Measurements from ENCODE around the gene POLR3E.
"Not testable (repeated sequence)": the region's sequence is repeated elsewhere in the genome, so short reads cannot be mapped to it uniquely, and the experiment has no call there.

The POLR3E gene

DNA sequence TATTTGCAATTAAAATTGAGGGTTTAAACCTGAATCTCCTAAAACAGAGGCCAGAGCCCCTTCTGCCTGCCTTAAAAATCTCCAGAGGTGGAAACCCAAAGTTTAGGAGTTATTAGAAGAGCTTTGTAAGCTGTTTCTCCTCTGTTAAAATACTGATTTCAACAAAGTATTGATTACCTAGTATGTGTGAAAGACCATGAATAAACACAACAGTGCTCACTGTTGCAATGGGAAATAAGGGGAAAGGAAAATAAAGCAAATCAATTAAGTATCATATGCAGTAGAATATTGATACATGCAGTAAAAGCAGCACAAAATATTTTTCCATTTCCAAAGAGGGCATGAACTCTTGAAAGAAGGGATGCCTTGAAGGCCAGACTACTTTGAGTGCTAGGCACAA is 62.5 kb downstream of the POLR3E start:
- Histone ChIP-seq H3K27me3 (ENCODE audit: insufficient read depth, insufficient read length) (no peaks in the 10 kb centered on the region), H3K36me3 (ENCODE audit: insufficient read depth, insufficient read length, low read length) (peaks cover 37% of the 10 kb centered on the region), H3K4me1 (ENCODE audit: insufficient read depth, insufficient read length) (no peaks in the 10 kb centered on the region), H3K9me3 (ENCODE audit: insufficient read depth, low read length) (no peaks in the 10 kb centered on the region), H3K4me3 (ENCODE audit: insufficient read length, low read depth) (no peak overlapping the region), H3K9ac (ENCODE audit: insufficient read length, low read depth) (no peak overlapping the region)
- TF ChIP-seq ZNF274 (IDR thresholded peaks at IDR 0.05; ENCODE audit: low read depth, low read length) (no peak), YY1 (IDR thresholded peaks at IDR 0.05; ENCODE audit: insufficient read depth, insufficient read length) (no peak), SUZ12 (IDR thresholded peaks at IDR 0.05; ENCODE audit: extremely low read depth, insufficient read depth, insufficient read length) (no peak)
- DNase-seq (ENCODE audit: low read depth, low spot score) = no peak

GRCh38 chr16:22360963-22361659 is 63.9 kb downstream of the POLR3E start:
- Histone ChIP-seq H3K9ac (ENCODE audit: insufficient read length, low read depth) (no peak overlapping the region), H3K36me3 (ENCODE audit: insufficient read depth, insufficient read length, low read length) (peaks cover 42% of the 10 kb centered on the region), H3K9me3 (ENCODE audit: insufficient read depth, low read length) (no peaks in the 10 kb centered on the region), H3K4me1 (ENCODE audit: insufficient read depth, insufficient read length) (no peaks in the 10 kb centered on the region), H3K4me3 (ENCODE audit: insufficient read length, low read depth) (no peak overlapping the region), H3K27me3 (ENCODE audit: insufficient read depth, insufficient read length) (no peaks in the 10 kb centered on the region)
- no peak for DNase-seq (ENCODE audit: low read depth, low spot score)
- TF ChIP-seq SUZ12 (IDR thresholded peaks at IDR 0.05; ENCODE audit: extremely low read depth, insufficient read depth, insufficient read length) (no peak), ZNF274 (IDR thresholded peaks at IDR 0.05; ENCODE audit: low read depth, low read length) (no peak), YY1 (IDR thresholded peaks at IDR 0.05; ENCODE audit: insufficient read depth, insufficient read length) (no peak)

DNA sequence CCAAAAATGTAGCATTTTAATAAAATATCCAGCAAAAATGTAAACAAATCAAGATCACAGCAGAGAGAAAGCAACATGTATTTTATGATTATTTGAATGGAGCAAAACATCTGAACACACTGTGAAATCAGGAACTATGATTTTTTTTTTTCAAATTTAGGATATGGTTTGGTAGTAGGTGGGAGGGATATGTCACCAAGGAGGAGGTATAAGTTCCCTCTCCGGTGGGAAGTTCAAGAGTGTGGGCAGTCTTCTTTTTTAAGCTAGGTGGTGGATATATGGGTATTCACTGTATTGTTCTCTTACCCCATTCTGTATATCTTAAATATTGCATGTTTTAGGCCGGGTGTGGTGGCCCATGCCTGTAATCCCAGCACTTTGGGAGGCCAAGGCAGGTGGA is 67.0 kb downstream of the POLR3E start:
- Histone ChIP-seq H3K9me3 (ENCODE audit: insufficient read depth, low read length) (no peaks in the 10 kb centered on the region), H3K36me3 (ENCODE audit: insufficient read depth, insufficient read length, low read length) (peaks cover 42% of the 10 kb centered on the region), H3K27me3 (ENCODE audit: insufficient read depth, insufficient read length) (no peaks in the 10 kb centered on the region), H3K9ac (ENCODE audit: insufficient read length, low read depth) (no peak overlapping the region), H3K4me3 (ENCODE audit: insufficient read length, low read depth) (no peak overlapping the region), H3K4me1 (ENCODE audit: insufficient read depth, insufficient read length) (no peaks in the 10 kb centered on the region)
- DNase-seq (ENCODE audit: low read depth, low spot score) = no peak
- TF ChIP-seq YY1 (IDR thresholded peaks at IDR 0.05; ENCODE audit: insufficient read depth, insufficient read length) (no peak), ZNF274 (IDR thresholded peaks at IDR 0.05; ENCODE audit: low read depth, low read length) (no peak), SUZ12 (IDR thresholded peaks at IDR 0.05; ENCODE audit: extremely low read depth, insufficient read depth, insufficient read length) (no peak)

DNA sequence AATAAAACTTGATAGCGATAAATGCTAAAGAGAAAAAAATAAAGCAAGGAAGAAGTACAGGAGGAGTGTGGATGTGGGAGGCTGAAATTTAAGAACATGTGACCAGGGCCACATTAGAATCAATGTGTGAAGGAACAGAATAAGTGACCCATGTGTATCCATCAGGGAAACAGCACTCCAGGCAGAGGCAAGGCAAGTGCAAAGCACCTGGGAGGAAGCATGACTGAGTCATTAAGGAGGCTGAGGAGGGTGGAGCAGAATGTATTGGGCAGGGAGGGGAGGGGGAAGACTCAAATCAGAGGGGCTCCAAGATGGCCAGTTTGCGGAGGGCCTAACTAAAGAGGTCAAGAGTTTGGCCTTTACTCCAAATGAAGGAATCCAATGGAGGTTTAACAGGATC is 69.2 kb downstream of the POLR3E start:
- Histone ChIP-seq H3K4me1 (ENCODE audit: insufficient read depth, insufficient read length) (peaks cover 5% of the 10 kb centered on the region), H3K4me3 (ENCODE audit: insufficient read length, low read depth) (no peak overlapping the region), H3K9me3 (ENCODE audit: insufficient read depth, low read length) (no peaks in the 10 kb centered on the region), H3K36me3 (ENCODE audit: insufficient read depth, insufficient read length, low read length) (peaks cover 41% of the 10 kb centered on the region), H3K9ac (ENCODE audit: insufficient read length, low read depth) (no peak overlapping the region), H3K27me3 (ENCODE audit: insufficient read depth, insufficient read length) (no peaks in the 10 kb centered on the region)
- DNase-seq (ENCODE audit: low read depth, low spot score) = no peak
- TF ChIP-seq YY1 (IDR thresholded peaks at IDR 0.05; ENCODE audit: insufficient read depth, insufficient read length) (no peak), ZNF274 (IDR thresholded peaks at IDR 0.05; ENCODE audit: low read depth, low read length) (no peak), SUZ12 (IDR thresholded peaks at IDR 0.05; ENCODE audit: extremely low read depth, insufficient read depth, insufficient read length) (no peak)

- H3K27me3 ChIP-seq (ENCODE audit: insufficient read depth, insufficient read length) = no peaks in the 10 kb centered on the region
- no peak for TF ChIP-seq YY1 (IDR thresholded peaks at IDR 0.05; ENCODE audit: insufficient read depth, insufficient read length)
- no peak for TF ChIP-seq ZNF274 (IDR thresholded peaks at IDR 0.05; ENCODE audit: low read depth, low read length)
- TF ChIP-seq SUZ12 (IDR thresholded peaks at IDR 0.05; ENCODE audit: extremely low read depth, insufficient read depth, insufficient read length) = no peak
- H3K9me3 ChIP-seq (ENCODE audit: insufficient read depth, low read length) = no peaks in the 10 kb centered on the region
- no peak overlapping the region for H3K9ac ChIP-seq (ENCODE audit: insufficient read length, low read depth)
- H3K36me3 ChIP-seq (ENCODE audit: insufficient read depth, insufficient read length, low read length) = peaks cover 42% of the 10 kb centered on the region
- no peak overlapping the region for H3K4me3 ChIP-seq (ENCODE audit: insufficient read length, low read depth)
- peaks cover 5% of the 10 kb centered on the region for H3K4me1 ChIP-seq (ENCODE audit: insufficient read depth, insufficient read length)
- DNase-seq (ENCODE audit: low read depth, low spot score) = no peak
Observed at GRCh38 chr16:22366889-22367288, 69.7 kb downstream of the POLR3E start.

DNA sequence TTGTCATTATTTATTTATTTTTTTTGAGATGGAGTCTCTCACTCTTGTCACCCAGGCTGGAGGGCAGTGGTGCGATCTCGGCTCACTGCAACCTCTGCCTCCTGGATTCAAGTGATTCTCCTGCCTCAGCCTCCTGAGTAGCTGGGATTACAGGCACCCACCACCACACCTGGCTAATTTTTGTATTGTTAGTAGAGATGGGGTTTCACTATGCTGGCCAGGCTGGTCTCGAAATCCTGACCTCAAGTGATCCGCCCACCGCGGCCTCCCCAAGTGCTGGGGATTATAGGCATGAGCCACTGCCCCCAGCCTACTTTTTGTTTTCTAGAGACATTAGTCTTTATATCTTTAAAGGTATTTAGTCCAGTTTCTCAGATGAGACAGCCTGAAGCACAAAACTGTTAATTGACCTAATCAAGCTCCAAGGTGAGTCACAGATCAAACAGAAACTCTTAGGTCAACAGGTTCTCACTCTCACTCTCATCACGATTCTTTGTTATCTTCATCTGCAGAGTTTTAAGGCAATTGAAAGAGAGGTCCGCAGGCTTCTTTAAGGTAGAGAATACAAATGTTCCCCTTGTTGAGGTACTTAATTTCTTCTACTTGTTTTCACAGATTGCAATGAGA is 71.1 kb downstream of the POLR3E start:
- not testable (repeated sequence) for H3K4me1 ChIP-seq (ENCODE audit: insufficient read depth, insufficient read length); H3K27me3 ChIP-seq (ENCODE audit: insufficient read depth, insufficient read length); H3K9me3 ChIP-seq (ENCODE audit: insufficient read depth, low read length); H3K4me3 ChIP-seq (ENCODE audit: insufficient read length, low read depth); H3K9ac ChIP-seq (ENCODE audit: insufficient read length, low read depth); DNase-seq (ENCODE audit: low read depth, low spot score)
- H3K36me3 ChIP-seq (ENCODE audit: insufficient read depth, insufficient read length, low read length) = peaks cover 41% of the 10 kb centered on the region

DNA sequence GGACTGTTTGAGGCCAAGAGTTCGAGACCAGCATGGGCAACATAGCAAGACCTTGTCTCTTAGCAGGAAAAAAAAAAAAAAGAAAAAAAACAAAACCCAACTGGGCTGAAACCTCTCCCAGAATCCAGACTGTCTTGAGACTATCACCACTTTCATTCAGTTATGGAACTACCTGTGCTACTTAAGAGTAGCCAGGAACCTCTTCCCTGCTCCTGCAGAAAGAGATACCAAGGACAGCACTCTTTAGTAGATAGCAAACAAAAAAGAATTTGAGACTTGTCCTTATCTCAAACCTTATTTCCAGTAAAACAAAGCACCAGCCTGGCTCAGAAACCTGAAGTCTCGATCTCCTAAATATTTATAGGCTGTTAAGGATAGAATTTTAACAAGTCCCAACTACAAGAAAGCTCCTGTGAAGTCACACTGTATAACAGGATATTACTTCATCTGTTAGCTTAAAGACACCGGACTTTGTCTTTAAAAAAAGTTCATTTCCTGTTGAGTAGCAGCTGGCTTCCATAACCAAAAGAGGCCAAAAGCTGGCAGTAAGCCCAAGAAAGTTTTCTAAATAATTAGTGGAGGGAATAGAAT is 72.1 kb downstream of the POLR3E start:
- H3K9ac ChIP-seq (ENCODE audit: insufficient read length, low read depth) = no peak overlapping the region
- no peak overlapping the region for H3K4me3 ChIP-seq (ENCODE audit: insufficient read length, low read depth)

More for the DNA sequence above, 72.1 kb downstream of the POLR3E start:
- Histone ChIP-seq H3K9me3 (ENCODE audit: insufficient read depth, low read length) (no peaks in the 10 kb centered on the region), H3K4me1 (ENCODE audit: insufficient read depth, insufficient read length) (peaks cover 5% of the 10 kb centered on the region), H3K27me3 (ENCODE audit: insufficient read depth, insufficient read length) (no peaks in the 10 kb centered on the region), H3K36me3 (ENCODE audit: insufficient read depth, insufficient read length, low read length) (peaks cover 32% of the 10 kb centered on the region)
- no peak for DNase-seq (ENCODE audit: low read depth, low spot score)
- TF ChIP-seq SUZ12 (IDR thresholded peaks at IDR 0.05; ENCODE audit: extremely low read depth, insufficient read depth, insufficient read length) = no peak
- no peak for TF ChIP-seq ZNF274 (IDR thresholded peaks at IDR 0.05; ENCODE audit: low read depth, low read length)
- TF ChIP-seq YY1 (IDR thresholded peaks at IDR 0.05; ENCODE audit: insufficient read depth, insufficient read length) = no peak

Measured in NT2/D1 (cell line).